SK-N-MC (cell line): ENCODE results near the gene ZNF236.

Source experiments
- EZH2 ChIP-seq: fragments of 200-600 bp; sonication (generic); IDR thresholded peaks from one replicate; pipeline ENCODE4 v1.6.1; 2017; ENCODE audit warnings: antibody characterized with exemption
- POLR2AphosphoS5 ChIP-seq: IDR thresholded peaks from 2 replicates; pipeline ENCODE4 v1.6.1; 2012; ENCODE audit warnings: mild to moderate bottlenecking, low read depth, low read length, borderline replicate concordance

- TF ChIP-seq POLR2AphosphoS5 (no peak), EZH2 (no peak)
Measured at GRCh38 chr18:76783786-76784484, 38.4 kb upstream of the ZNF236 start.
